COLO829 (cell line): ENCODE measurements around the gene OR1A2.
"Not testable (repeated sequence)": the region's sequence is repeated elsewhere in the genome, so short reads cannot be mapped to it uniquely, and the experiment has no call there.

Experiments used
- DNase-seq: peaks from one replicate; pipeline ENCODE4 v3.0.0; 2012; ENCODE audit warnings: low spot score

Gene OR1A2, protein sequence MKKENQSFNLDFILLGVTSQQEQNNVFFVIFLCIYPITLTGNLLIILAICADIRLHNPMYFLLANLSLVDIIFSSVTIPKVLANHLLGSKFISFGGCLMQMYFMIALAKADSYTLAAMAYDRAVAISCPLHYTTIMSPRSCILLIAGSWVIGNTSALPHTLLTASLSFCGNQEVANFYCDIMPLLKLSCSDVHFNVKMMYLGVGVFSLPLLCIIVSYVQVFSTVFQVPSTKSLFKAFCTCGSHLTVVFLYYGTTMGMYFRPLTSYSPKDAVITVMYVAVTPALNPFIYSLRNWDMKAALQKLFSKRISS

DNA sequence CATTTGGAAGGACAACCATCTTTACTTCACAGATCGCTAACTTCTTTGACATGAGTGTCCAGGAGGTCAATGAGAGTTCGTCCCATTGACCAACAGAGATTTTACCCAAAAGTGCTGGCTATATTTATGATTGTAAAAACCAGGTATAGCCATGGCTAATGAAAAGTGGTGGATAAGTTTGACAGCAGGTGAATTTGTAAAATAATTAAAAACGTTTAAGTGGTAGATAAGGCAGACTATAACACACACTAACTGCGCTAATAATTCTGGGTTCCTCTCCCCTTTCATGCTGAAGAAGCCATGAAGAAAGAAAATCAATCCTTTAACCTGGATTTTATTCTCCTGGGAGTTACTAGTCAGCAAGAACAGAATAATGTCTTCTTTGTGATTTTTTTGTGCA, at the start of gene OR1A2:
Gene OR1A2 (plus strand): TSS at position 301 of the 400 bp plus-strand sequence. CDS start 0 bp downstream, at position 301.
- no peak for DNase-seq

DNA sequence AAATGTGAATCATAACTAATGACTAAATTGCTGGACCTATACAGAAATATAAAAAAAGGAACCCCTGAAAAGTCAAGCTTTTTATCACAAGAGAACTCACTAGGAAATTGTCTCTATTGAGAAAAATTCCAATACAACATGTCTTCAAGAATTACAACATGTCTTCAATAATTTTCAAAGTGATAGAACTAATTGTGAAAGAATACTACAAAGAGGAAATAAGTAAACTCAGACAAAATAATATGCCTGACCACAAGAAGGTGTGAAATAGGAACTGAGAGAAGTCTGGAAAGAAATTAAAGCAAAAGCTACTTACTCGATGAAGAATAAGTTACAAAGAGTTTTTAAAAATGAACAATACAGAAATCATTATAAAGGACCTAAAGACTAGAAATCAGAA, 40.1 kb upstream of the OR1A2 start:
- DNase-seq: no peak

DNA sequence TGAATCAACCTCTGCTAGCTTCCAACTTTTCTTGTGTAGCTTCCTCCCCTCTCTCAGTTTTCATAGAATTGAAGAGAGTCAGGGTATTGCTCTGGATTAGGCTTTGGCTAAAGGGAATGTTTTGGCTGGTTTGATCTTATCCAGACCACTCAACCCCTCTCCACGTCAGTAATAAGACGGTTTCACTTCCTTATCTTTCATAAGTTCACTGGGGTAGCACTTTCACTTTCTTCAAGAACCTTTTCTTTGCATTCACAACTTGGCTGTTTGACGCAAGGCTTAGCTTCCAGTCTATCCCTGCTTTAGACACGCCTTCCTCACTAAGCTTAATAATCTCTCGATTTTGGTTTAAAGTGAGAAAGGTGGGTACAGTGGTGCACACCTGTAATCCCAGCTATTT, 29.7 kb upstream of the OR1A2 start:
- DNase-seq: no peak

DNA sequence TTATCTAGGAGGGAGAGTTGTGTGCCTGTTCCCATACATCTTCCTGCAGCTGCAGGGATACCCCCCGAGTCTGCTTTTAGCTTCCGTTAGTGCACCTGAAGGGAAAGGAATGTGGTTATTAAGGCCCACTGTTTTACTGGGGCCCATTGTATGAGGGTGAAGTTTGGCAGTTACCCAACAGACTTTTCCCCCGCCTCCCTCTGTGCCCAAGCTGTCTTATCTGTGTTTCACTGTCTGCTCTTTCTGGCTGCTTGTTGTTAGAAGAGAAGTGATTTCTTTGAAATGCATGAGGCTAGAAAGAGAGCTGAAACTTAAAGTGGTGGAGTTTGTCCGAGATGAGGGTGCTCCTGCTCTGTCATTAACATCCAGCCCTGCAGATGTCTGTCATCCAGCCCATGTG, 7.4 kb upstream of the OR1A2 start:
- no peak for DNase-seq

DNA sequence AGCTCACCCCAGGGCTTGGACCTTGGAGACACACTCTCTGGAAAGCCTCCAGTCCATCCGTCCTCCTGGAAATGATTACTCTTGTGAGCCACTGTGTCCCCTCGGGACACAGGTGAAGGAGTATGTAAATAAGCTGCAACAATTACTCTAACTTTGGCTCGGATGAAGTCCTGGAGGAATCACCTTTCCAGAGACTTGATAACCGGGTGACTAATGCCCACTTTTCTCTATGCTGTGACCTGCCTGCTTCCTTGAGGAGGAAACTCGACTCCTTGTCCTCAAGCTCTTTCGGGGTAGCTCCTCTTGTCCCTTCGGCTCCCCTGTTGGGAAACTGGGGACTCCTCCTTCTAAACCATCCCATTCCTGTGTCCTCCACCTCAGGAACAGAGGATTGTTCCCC, 10.0 kb downstream of the OR1A2 start, which contains the start of gene OR1A1:
Gene OR1A1 (plus strand): TSS at position 301 of the 400 bp plus-strand sequence. CDS start 7,954 bp downstream, outside the sequence.
- DNase-seq: no peak

DNA sequence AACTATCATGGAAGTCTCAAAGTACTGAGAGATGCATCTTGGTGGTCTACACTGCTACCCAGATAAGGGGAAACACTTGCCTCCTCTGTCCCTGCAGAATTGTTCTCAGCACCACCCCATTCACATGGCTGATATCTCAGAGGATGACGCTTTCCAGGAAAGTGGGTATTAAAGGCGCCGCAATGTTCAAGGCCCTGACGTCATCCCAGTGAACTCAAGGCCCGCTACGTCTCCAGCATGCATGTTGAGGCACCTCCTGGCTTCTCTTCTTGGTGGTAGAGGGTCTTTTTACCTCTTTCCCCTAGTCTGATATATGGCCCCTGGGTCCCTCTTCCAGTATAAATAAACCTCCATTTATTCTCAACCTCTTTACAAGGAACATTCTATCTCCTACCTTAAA, 11.2 kb downstream of the OR1A2 start:
- DNase-seq: no peak

DNA sequence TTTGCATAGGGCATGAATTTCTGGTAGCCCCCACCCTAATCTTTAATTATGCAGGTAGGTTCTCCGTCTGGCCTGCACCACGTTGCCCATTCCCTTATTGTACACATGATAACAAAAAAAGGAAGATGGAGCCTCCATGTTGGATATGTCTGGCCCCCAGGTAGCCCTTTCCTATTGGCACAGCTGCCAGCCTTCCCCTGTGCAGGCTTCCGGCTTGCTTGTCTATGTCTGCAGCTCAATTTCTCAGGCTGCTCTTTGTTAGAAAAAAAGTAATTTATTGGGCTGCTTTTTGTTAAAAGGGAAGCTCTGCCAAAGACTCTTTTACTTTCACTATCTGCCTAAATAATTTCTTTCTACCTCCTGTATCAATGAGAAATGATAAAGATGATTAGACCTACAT, 15.7 kb downstream of the OR1A2 start:
- DNase-seq: no peak

DNA sequence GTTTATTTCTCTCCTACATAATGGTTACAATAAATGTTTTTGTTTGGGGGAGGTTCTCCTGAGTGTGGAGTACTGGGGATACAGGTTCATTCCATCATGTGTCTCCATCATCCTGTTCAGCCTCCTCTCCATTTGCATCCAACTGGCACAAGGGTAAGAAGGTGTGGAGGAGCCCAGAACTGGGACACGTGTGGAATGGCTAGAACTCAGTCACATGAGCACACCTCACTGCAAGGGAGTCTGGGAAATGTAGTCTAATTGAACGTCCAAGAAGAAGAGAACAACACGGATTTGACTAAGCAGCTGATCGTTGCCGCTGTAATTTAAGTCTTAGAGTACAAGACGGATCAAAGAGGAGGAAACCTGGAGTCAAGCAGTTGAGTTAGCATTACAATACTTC, 16.3 kb downstream of the OR1A2 start:
- peak; percentile 3 for DNase-seq

DNA sequence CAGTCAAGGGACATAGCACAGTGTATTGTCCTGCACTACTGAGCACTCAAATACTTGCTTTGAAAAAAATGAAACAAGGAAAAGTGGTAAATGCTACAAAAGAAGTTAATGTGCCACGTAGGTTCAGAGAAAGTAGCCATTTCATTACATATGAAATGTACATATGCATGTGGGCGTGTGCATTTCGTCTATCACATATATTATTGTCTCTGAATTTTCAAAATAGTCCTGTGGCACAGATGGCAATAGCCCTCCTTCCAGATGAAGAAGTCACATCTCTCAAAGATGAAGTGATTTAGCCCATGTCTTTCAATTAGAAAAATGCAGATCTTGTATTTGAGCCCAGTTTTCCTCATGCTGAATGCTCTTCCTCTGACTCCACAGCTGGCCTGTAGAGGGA, 22.7 kb downstream of the OR1A2 start:
- DNase-seq: not testable (repeated sequence)

DNA sequence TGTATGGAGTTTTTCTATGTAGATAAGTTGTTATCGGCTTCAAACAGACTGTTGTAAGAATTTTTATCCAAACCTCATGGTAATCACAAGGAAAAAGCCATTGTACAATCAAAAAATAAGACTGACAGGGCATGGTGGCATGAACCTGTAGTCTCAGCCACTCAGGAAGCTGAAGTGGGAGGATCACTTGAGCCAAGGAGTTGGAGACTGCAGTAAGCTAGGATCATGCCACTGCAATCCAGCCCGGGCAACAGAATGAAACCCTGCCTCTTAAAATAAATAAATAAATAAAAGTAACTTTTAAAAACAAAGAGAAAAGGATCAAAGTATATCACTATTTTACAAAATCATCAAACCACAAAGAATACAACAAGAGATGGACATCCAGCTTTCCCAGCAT, 24.5 kb downstream of the OR1A2 start:
- no peak for DNase-seq

DNA sequence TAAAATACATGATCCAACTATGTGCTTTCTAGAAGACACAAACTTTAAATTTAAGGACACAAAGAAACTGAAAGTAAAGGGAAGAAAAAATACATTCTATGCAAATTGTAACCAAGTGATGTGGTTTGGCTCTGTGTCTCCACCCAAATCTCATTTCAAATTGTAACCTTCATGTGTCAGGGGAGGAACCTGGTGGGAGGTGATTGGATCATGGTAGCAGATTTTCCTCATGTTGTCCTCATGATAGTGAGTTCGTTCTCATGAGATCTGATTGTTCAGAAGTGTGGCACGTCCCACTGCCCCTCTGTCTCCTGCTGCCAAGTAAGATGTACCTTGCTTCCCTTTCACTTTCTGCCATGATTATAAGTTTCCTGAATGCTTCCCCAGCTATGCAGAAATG, 25.2 kb downstream of the OR1A2 start:
- DNase-seq: no peak

DNA sequence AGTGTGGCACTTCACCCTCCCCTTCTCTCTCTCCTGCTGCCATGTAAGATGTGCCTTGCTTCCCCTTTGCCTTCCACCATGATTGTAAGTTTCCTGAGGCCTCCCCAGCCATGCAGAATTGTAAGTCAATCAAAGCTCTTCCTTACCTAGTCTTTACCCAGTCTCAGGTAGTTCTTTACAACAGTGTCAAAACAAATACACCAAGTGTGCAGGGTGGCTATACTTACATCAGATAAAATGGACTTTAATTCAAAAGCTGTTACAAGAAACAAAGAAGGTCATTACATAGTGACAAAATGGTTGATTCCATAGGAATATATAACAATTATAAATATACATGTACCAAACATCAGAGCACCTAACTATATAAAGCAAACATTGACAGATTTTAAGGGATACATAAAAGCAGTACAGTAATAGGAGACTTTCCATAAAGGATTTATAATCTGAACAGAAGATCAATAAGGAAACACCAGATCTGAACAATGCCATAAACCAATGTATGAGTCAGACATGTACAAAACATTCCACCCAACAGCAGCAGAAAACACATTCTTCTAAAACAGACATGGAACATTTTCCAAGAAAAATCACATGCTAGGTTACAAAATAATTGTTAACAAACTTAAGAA, 27.5 kb downstream of the OR1A2 start:
- not testable (repeated sequence) for DNase-seq

DNA sequence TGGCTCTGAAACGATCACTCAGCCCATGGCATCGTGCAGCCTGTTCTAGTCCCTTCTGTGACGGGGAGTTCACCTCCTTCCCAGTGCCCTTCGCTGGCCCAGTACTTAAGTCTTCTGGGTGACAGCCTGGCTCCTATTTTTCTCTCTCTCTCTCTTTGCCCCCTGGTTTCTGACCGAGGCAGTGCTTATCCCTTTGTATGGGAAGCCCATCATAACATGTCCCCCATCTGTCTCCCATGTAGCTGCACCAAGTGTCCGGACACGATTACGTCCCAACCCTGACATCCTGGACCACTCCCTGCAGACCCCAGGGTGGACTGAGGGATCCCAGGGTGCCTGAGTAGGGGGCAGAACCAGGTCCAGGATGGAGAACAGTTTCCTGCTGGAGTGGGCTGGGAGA, 35.0 kb downstream of the OR1A2 start:
- not testable (repeated sequence) for DNase-seq

DNA sequence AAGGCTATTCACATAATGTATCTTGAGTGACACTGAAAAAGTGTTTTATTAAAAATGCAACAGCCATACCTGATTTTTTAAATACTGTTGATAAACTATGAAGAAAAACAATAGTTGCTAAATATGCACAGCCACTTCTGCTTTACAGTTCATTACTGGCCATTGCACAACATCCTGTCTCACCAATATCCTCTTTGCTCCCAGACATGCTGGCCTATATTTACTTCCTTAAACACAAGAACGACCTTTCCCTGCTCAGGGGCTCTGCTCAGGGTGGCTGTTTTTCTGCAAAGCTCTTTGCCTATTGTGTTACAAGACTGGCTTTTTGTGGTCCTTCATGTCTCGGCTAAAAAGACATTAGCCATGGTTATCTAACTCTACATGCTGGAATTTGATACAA, 41.4 kb downstream of the OR1A2 start:
- not testable (repeated sequence) for DNase-seq

DNA sequence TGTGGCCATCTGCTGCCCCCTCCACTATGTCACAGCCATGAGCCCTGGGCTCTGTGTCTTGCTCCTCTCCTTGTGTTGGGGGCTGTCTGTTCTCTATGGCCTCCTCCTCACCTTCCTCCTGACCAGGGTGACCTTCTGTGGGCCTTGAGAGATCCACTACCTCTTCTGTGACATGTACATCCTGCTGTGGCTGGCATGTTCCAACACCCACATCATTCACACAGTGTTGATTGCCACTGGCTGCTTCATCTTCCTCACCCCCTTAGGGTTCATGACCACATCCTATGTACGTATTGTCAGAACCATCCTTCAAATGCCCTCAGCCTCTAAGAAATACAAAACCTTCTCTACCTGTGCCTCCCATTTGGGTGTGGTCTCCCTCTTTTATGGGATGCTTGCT, 43.7 kb downstream of the OR1A2 start:
- DNase-seq: not testable (repeated sequence)

DNA sequence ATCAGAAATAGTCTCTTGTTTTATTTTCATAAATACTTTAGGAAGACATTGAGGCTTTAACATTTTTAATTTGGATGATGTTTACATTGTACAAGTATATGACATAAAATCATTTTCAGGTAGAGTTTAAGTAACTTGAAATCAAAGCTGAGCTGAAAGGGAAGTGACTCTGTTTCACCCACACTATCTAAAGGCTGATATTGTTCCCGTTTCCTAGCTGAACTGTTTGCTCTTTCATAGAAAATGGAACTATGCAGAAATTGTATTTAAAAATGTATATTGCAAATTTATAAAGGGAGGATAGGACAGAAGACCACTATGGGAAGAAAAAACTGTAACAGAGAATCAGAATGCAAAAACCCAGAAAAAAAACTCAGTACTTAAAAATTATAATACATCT, 47.5 kb downstream of the OR1A2 start:
- DNase-seq: not testable (repeated sequence)
